Measurements from ENCODE around the gene PRPH2.
"Not testable (repeated sequence)": the region's sequence is repeated elsewhere in the genome, so short reads cannot be mapped to it uniquely, and the experiment has no call there.

PRPH2 gene

GRCh38 chr6:42742116-42742894 is 19.9 kb upstream of the PRPH2 start:
- DNase-seq (ENCODE audit: low read depth, low spot score), result peak; percentile 56
- H3K27ac ChIP-seq, result peak overlapping the region; percentile 89

DNA sequence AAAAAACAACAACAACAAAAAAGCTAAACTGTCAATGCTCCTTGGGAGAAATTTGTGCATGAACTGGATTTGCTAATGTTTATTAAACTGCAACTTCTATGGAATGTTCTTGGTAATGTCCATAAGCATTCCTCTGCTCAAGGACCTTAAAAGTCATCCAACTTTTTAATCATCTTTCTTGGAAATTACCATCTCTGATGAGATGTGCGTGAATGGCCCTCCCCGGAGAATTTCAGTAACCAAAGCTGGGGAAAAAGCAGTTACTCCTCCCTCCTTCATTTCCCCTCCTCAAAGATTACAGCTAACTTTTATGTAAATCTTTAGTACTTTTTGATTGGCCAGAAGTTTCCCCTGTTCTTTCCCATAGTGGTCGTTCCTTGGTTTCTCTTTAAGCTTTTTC is 18.3 kb upstream of the PRPH2 start:
- DNase-seq (ENCODE audit: low read depth, low spot score), result no peak
- no peak overlapping the region for H3K27ac ChIP-seq

GRCh38 chr6:42735976-42736375 is 13.6 kb upstream of the PRPH2 start:
- H3K27ac ChIP-seq, result no peak overlapping the region
- DNase-seq (ENCODE audit: low read depth, low spot score), result no peak

- H3K27ac ChIP-seq; DNase-seq (ENCODE audit: low read depth, low spot score): not testable (repeated sequence)
These were observed 11.6 kb upstream of the PRPH2 start for GRCh38 chr6:42733867-42734481.

GRCh38 chr6:42729731-42730130 is 7.3 kb upstream of the PRPH2 start:
- no peak for DNase-seq (ENCODE audit: low read depth, low spot score)
- H3K27ac ChIP-seq, result no peak overlapping the region

DNA sequence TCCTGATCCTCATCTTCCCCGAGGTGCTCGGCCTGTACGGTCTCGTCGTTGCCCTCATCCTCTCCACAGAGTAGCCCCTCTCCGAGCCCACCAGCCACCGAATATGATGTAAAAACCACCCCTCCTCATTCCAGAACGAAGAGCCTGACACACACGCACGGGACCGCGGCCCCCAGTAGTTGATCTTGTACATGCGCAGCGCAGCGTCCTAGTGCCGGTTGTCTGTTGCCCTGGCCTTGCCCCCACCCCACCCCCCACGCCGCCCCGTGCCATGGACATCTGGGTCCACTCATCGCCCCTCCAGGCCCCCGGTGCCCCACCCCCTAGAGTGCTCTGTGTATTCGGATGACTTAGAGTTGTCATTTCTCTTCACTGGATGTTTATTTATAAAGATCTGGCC is 5.2 kb upstream of the PRPH2 start:
- no peak overlapping the region for H3K27ac ChIP-seq
- DNase-seq (ENCODE audit: low read depth, low spot score), result no peak

- no peak for DNase-seq (ENCODE audit: low read depth, low spot score)
- no peak overlapping the region for H3K27ac ChIP-seq
These were observed 4.8 kb upstream of the PRPH2 start for GRCh38 chr6:42727087-42727611.

DNA sequence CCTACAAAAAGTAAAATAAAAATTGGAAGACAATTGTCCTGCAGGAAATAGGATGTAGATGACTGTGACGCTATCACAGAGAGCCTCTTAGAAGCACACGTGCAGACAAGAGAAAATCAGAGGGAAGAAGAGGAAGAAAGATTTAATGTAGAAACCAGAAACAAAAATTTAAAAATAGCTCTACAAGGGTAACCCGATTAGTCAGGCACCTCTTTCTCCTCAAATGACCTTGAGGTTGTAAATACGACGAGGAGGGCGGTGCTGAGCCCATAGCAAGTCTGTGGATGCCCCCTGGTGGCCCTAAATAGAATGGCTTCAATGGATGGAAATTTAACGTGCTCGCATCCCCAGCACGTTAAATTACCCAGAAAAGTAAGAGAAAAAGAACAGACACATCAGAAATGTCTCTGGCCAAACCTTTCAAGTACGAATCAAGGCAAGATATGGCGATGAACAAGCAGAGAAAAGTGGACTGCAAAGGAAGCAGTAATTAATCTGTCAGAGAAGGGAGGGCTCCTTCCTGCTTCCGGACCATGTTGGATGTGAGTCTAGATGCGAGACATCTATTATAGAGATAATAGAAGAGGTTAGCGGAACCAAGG is 4.2 kb upstream of the PRPH2 start:
- DNase-seq (ENCODE audit: low read depth, low spot score), result no peak
- H3K27ac ChIP-seq, result no peak overlapping the region

DNA sequence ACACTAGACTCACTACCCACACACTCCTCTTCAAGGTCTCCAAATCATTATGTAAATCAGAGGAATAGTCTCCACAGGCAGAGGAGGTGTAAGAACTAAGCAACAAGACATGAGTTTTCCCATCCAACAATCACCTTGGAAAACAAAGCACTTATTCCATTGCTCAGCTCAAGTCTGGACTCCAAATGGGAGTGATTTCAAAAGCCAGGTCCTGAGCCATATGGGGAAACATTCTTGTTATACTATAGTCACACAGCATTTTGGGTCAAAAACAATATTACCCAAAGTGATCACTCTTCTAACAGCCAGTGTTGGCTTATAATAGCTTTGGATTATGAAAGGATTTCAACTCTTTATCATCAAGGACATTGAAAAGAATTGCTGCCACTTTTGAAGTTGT is 3.6 kb upstream of the PRPH2 start:
- DNase-seq (ENCODE audit: low read depth, low spot score), result no peak
- H3K27ac ChIP-seq, result no peak overlapping the region

GRCh38 chr6:42724825-42725224 is 2.4 kb upstream of the PRPH2 start:
- no peak for DNase-seq (ENCODE audit: low read depth, low spot score)

DNA sequence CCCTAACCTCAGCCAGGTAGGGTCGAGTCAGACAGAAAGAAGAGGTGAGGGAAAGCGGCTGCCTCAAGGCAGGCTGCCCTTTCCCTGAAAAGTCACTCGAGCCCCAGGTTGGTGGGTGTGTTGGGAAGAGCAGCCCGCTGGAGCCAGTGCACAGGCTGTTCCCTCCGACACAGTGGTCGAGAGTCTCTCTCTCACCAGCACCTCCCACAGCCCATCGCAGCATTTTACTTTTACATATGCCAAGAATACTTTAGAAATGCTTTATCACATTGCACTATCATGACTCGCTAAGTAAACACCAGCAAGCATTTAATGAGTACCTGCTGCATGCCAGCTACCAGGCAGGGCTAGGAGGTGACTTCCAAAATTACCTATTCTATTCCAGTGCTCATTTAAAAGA is 1.7 kb downstream of the PRPH2 start:
- no peak for DNase-seq (ENCODE audit: low read depth, low spot score)
- H3K27ac ChIP-seq, result no peak overlapping the region

More at GRCh38 chr6:42724825-42725224, 2.4 kb upstream of the PRPH2 start:
- H3K27ac ChIP-seq, result no peak overlapping the region

DNA sequence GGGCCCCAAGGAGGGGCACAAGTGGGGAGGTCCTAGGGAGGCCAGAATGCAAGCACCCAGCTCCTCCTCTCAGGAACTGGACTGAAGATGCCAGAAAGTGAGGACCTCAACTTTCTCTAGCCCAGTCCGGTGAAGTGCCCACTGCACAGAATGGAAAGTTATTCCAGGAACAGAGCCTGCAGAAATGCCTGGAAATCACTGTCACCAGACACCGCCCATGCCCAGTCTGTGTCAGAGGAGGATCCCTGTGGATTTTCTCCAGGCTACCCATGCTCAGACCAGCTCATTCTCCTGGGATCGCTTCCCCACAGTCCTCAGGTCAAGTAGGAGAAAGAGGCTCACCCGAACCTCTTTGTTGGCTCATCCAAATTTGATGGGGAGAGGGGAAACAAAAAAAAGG is 6.5 kb downstream of the PRPH2 start:
- DNase-seq (ENCODE audit: low read depth, low spot score), result no peak
- H3K27ac ChIP-seq, result no peak overlapping the region

GRCh38 chr6:42714098-42714761 is 8.2 kb downstream of the PRPH2 start:
- no peak for DNase-seq (ENCODE audit: low read depth, low spot score)
- H3K27ac ChIP-seq, result no peak overlapping the region

DNA sequence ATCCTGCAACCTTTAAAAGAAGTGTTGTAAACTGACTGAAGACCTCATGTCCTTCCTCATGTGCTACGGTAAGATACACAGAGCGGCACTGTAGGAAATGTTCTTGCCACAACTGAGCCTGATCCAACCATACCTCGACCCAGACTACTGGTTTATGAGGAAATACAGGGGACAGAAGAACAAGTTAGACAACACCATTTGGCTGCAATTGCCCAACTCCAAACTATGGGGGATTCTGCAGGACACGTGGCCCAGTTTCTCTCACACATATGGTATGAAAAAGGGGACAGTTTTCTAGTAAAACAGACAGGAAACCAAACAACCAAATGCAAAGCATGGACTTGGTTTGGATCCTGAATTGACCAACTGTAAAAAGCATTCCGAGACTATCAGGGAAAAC is 10.5 kb downstream of the PRPH2 start:
- no peak for DNase-seq (ENCODE audit: low read depth, low spot score)
- no peak overlapping the region for H3K27ac ChIP-seq

GRCh38 chr6:42710316-42710715 is 12.1 kb downstream of the PRPH2 start:
- DNase-seq (ENCODE audit: low read depth, low spot score), result no peak

GRCh38 chr6:42709871-42710270 is 12.5 kb downstream of the PRPH2 start:
- no peak overlapping the region for H3K27ac ChIP-seq
- no peak for DNase-seq (ENCODE audit: low read depth, low spot score)

More at GRCh38 chr6:42710316-42710715, 12.1 kb downstream of the PRPH2 start:
- H3K27ac ChIP-seq, result no peak overlapping the region

DNA sequence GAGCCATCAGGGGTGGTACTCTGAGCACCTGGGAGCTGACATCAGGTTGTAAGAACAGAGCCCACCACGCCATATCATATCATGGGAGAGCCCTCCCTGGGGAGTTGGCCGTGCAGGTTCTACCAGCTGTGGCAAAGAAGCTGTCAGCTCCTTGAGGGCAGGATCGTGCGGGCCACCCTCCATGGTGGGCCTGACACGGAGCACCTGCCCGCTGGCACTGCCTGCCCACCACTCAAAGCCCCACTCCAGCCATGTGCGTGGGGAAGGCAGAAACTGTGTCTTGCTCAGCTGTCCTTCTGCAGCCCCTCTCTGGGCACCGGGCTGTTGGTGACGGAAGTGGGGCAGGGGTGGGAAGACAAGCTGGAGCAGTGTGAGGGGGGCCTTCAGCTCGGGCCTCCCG is 14.3 kb downstream of the PRPH2 start:
- no peak for DNase-seq (ENCODE audit: low read depth, low spot score)
- H3K27ac ChIP-seq, result no peak overlapping the region

GRCh38 chr6:42707595-42707994 is 14.8 kb downstream of the PRPH2 start:
- no peak overlapping the region for H3K27ac ChIP-seq
- DNase-seq (ENCODE audit: low read depth, low spot score), result no peak

- no peak overlapping the region for H3K27ac ChIP-seq
- DNase-seq (ENCODE audit: low read depth, low spot score), result no peak
These were observed 17.4 kb downstream of the PRPH2 start for GRCh38 chr6:42704937-42705374.

GRCh38 chr6:42704251-42704936 is 18.0 kb downstream of the PRPH2 start:
- H3K27ac ChIP-seq, result no peak overlapping the region
- no peak for DNase-seq (ENCODE audit: low read depth, low spot score)
